ENCODE measurements around the gene PDK1. TPM values are rescaled to one million over a fixed set of nuclear protein-coding genes. Genes with fewer than 3 reads are reported as not detected.

PDK1 gene
- total RNA-seq, 3 donors from 2014 or later = 11.6 to 16.5 (median 14.7) TPM

- no peak for DNase-seq
- TF ChIP-seq CTCF (IDR thresholded peaks at IDR 0.05) = no peak
Observed at GRCh38 chr2:172561270-172561669, 5.4 kb downstream of the PDK1 start.

GRCh38 chr2:172562298-172562697 is 6.4 kb downstream of the PDK1 start:
- no peaks in the 10 kb centered on the region for H3K36me3 ChIP-seq (ENCODE audit: low read depth)
- no peak for TF ChIP-seq CTCF (IDR thresholded peaks at IDR 0.05)
- H3K9me3 ChIP-seq = no peaks in the 10 kb centered on the region
- ATAC-seq (peak; percentile 81), DNase-seq (peak in 1 of 3 donors; percentile 50)
- H3K4me1 ChIP-seq (ENCODE audit: low read depth) = no peaks in the 10 kb centered on the region
- H3K4me3 ChIP-seq = no peak overlapping the region
- intact Hi-C loops (cut with DNase I, micrococcal nuclease) = no loop called here

More at GRCh38 chr2:172561270-172561669, 5.4 kb downstream of the PDK1 start:
- intact Hi-C loops (cut with DNase I, micrococcal nuclease) = no loop called here
- H3K4me1 ChIP-seq (ENCODE audit: low read depth) = peaks cover 7% of the 10 kb centered on the region
- no peaks in the 10 kb centered on the region for H3K9me3 ChIP-seq
- ATAC-seq = no peak
- no peaks in the 10 kb centered on the region for H3K36me3 ChIP-seq (ENCODE audit: low read depth)
- H3K4me3 ChIP-seq = no peak overlapping the region

GRCh38 chr2:172564376-172564775 is 8.5 kb downstream of the PDK1 start:
- no peak overlapping the region for H3K4me3 ChIP-seq
- TF ChIP-seq CTCF (IDR thresholded peaks at IDR 0.05) = no peak
- H3K4me1 ChIP-seq (ENCODE audit: low read depth) = no peaks in the 10 kb centered on the region
- no peak for DNase-seq
- H3K36me3 ChIP-seq (ENCODE audit: low read depth) = no peaks in the 10 kb centered on the region
- ATAC-seq = no peak
- H3K9me3 ChIP-seq = no peaks in the 10 kb centered on the region
- intact Hi-C loops (cut with DNase I, micrococcal nuclease) = no loop called here

- Histone ChIP-seq H3K4me1 (ENCODE audit: low read depth) (no peaks in the 10 kb centered on the region), H3K4me3 (no peak overlapping the region), H3K9me3 (peaks cover 16% of the 10 kb centered on the region), H3K36me3 (ENCODE audit: low read depth) (no peaks in the 10 kb centered on the region)
- no peak for TF ChIP-seq CTCF (IDR thresholded peaks at IDR 0.05)
- ATAC-seq (no peak), DNase-seq (no peak)
- intact Hi-C loops (cut with DNase I, micrococcal nuclease) = no loop called here
Observed at GRCh38 chr2:172571245-172571644, 15.4 kb downstream of the PDK1 start.

- intact Hi-C loops (cut with DNase I, micrococcal nuclease) = no loop called here
- Histone ChIP-seq H3K4me3 (no peak overlapping the region), H3K36me3 (ENCODE audit: low read depth) (no peaks in the 10 kb centered on the region), H3K9me3 (peaks cover 28% of the 10 kb centered on the region), H3K4me1 (ENCODE audit: low read depth) (no peaks in the 10 kb centered on the region)
- ATAC-seq (no peak), DNase-seq (no peak)
- TF ChIP-seq CTCF (IDR thresholded peaks at IDR 0.05) = no peak
Observed at GRCh38 chr2:172572981-172573380, 17.1 kb downstream of the PDK1 start.

- DNase-seq (no peak), ATAC-seq (no peak)
- TF ChIP-seq CTCF (IDR thresholded peaks at IDR 0.05) = no peak
- H3K36me3 ChIP-seq (ENCODE audit: low read depth) = no peaks in the 10 kb centered on the region
- H3K4me3 ChIP-seq = no peak overlapping the region
- peaks cover 36% of the 10 kb centered on the region for H3K9me3 ChIP-seq
- intact Hi-C loops (cut with DNase I, micrococcal nuclease) = no loop called here
- no peaks in the 10 kb centered on the region for H3K4me1 ChIP-seq (ENCODE audit: low read depth)
Observed at GRCh38 chr2:172574965-172575364, 19.1 kb downstream of the PDK1 start.
